ENCODE data around the gene TSPAN13.

DNA sequence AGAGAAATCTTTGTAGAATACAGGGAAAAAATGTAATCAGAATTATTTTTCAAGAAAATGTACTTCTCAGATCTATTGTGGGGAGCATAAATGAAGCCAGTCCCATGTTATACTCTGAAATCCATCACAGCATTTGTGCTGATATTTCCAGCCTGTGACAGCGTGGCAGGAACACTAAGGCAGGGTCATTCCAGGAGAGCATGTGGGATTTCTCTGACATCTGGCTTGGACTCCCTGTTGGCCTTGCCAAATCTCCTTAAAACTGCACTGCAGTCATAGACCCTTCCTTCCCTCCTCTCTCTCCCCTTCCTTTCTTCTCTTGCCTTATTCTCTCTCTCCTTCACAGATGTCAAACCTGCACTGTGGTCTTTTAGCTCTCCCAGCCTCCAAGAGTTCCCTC is 6.5 kb upstream of the TSPAN13 start:
- TF ChIP-seq, protein P1, sequence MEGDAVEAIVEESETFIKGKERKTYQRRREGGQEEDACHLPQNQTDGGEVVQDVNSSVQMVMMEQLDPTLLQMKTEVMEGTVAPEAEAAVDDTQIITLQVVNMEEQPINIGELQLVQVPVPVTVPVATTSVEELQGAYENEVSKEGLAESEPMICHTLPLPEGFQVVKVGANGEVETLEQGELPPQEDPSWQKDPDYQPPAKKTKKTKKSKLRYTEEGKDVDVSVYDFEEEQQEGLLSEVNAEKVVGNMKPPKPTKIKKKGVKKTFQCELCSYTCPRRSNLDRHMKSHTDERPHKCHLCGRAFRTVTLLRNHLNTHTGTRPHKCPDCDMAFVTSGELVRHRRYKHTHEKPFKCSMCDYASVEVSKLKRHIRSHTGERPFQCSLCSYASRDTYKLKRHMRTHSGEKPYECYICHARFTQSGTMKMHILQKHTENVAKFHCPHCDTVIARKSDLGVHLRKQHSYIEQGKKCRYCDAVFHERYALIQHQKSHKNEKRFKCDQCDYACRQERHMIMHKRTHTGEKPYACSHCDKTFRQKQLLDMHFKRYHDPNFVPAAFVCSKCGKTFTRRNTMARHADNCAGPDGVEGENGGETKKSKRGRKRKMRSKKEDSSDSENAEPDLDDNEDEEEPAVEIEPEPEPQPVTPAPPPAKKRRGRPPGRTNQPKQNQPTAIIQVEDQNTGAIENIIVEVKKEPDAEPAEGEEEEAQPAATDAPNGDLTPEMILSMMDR (IDR thresholded peaks at IDR 0.05 in 4 of 5, conservative IDR thresholded peaks at IDR 0.05 in 1 of 5): no peak
- TF ChIP-seq POLR2A (IDR thresholded peaks at IDR 0.05): no peak
